Adrenal gland (tissue), 5 donors: ENCODE measurements around the gene ARIH1.

Source experiments
- CTCF ChIP-seq, 6 experiments: fragments of 450-650 bp in 4 of 6; fragments of 200-600 bp in 2 of 6; sonication (generic) in 1 of 6; IDR thresholded peaks; 1 replicate in 5 of 6; 2 replicates in 1 of 6; pipeline versions ENCODE4 v1.5.1 to v1.8.0; 2016 to 2021; ENCODE audit warnings: antibody characterized with exemption in 6 of 6, mild to moderate bottlenecking in 2 of 6, moderate library complexity in 1 of 6
- POLR2A ChIP-seq, 2 donors: fragments of 450-650 bp; IDR thresholded peaks; one replicate each; pipeline ENCODE4 v1.6.1; 2017; ENCODE audit warnings: antibody characterized with exemption in 2 of 2, mild to moderate bottlenecking in 2 of 2, moderate library complexity in 1 of 2
- donor health status: DM: no; HTN: no; CAD: no.

- TF ChIP-seq CTCF (IDR thresholded peaks at IDR 0.05) (no peak), POLR2A (IDR thresholded peaks at IDR 0.05) (no peak)
Measured at GRCh38 chr15:72562878-72563277, 88.7 kb downstream of the ARIH1 start.
